HG03135 (cell line): ENCODE measurements around the gene RBM33.
A peak's percentile ranks its signal among the peaks of the same experiment; 100 is the strongest.
"Not testable (repeated sequence)": the region's sequence is repeated elsewhere in the genome, so short reads cannot be mapped to it uniquely, and the experiment has no call there.

ENCODE experiments used
- ATAC-seq: cut with Tn5 transposase; IDR thresholded peaks from one replicate; pipeline ENCODE4 v1.9.1; 2021; ENCODE audit warnings: mild to moderate bottlenecking, moderate library complexity; ENCODE audit not compliant: unreplicated experiment

RBM33 gene

GRCh38 chr7:155688237-155688636 lies 43.8 kb downstream of the RBM33 start:
- ATAC-seq = not testable (repeated sequence)

GRCh38 chr7:155690655-155691054 lies 46.2 kb downstream of the RBM33 start:
- not testable (repeated sequence) for ATAC-seq

GRCh38 chr7:155692317-155692716 lies 47.9 kb downstream of the RBM33 start:
- no peak for ATAC-seq

- no peak for ATAC-seq
Observed at GRCh38 chr7:155693826-155694225, 49.4 kb downstream of the RBM33 start.

- no peak for ATAC-seq
Observed at GRCh38 chr7:155694851-155695250, 50.4 kb downstream of the RBM33 start.

GRCh38 chr7:155696747-155697146 lies 52.3 kb downstream of the RBM33 start:
- no peak for ATAC-seq

- ATAC-seq = no peak
Observed at GRCh38 chr7:155698633-155699032, 54.2 kb downstream of the RBM33 start.

GRCh38 chr7:155699180-155699579 lies 54.7 kb downstream of the RBM33 start:
- no peak for ATAC-seq

GRCh38 chr7:155700847-155701246 lies 56.4 kb downstream of the RBM33 start:
- ATAC-seq = no peak

- ATAC-seq = no peak
Observed at GRCh38 chr7:155701972-155702544, 57.6 kb downstream of the RBM33 start.

- ATAC-seq = no peak
Observed at GRCh38 chr7:155702616-155703015, 58.2 kb downstream of the RBM33 start.

GRCh38 chr7:155705623-155706360 lies 61.3 kb downstream of the RBM33 start:
- ATAC-seq = no peak

- ATAC-seq = no peak
Observed at GRCh38 chr7:155706376-155706775, 61.9 kb downstream of the RBM33 start.

- ATAC-seq = peak; percentile 61
Observed at GRCh38 chr7:155709453-155709852, 65.0 kb downstream of the RBM33 start.

- no peak for ATAC-seq
Observed at GRCh38 chr7:155710031-155710430, 65.6 kb downstream of the RBM33 start.

GRCh38 chr7:155710530-155710929 lies 66.1 kb downstream of the RBM33 start:
- peak; percentile 60 for ATAC-seq

GRCh38 chr7:155711081-155711480 lies 66.6 kb downstream of the RBM33 start:
- ATAC-seq = no peak

- no peak for ATAC-seq
Observed at GRCh38 chr7:155713384-155713783, 68.9 kb downstream of the RBM33 start.

GRCh38 chr7:155714702-155715101 lies 70.2 kb downstream of the RBM33 start:
- no peak for ATAC-seq

GRCh38 chr7:155715111-155715805 lies 70.8 kb downstream of the RBM33 start:
- no peak for ATAC-seq

- ATAC-seq = no peak
Observed at GRCh38 chr7:155717010-155717744, 72.7 kb downstream of the RBM33 start.
